ENCODE measurements around the gene S100A3. TPM values are rescaled to one million over a fixed set of nuclear protein-coding genes. Genes with fewer than 3 reads are reported as not detected.

Gene S100A3
- total and polyA plus RNA-seq, 2 of the 13 experiments (the other 11 are each of a cell fraction or from before 2014, with no cell fraction given), result 2.5 to 4.5 TPM

Other genes starting within 250 kb of the S100A3 start
- gene PGLYRP3, start 236.3 kb downstream of the S100A3 start, total RNA-seq (2016; rRNA removed; fragmentation: Illumina TruSeq; extraction: Trizol), result not detected in 2 replicates
- not detected in 2 replicates for gene PGLYRP3, start 236.3 kb downstream of the S100A3 start, polyA plus RNA-seq (2011; rRNA removed)
- not detected in 2 replicates for gene PGLYRP4, start 200.4 kb downstream of the S100A3 start, total RNA-seq (2016; rRNA removed; fragmentation: Illumina TruSeq; extraction: Trizol)
- not detected in 2 replicates for gene PGLYRP4, start 200.4 kb downstream of the S100A3 start, polyA plus RNA-seq (2011; rRNA removed)
- 0.31 and 1.1 TPM in 2 replicates for gene S100A9, start 191.4 kb downstream of the S100A3 start, total RNA-seq (2016; rRNA removed; fragmentation: Illumina TruSeq; extraction: Trizol)
- gene S100A9, start 191.4 kb downstream of the S100A3 start, polyA plus RNA-seq (2011; rRNA removed), result 0.61 and 0.69 TPM in 2 replicates
- not detected in 2 replicates for gene S100A12, start 173.6 kb downstream of the S100A3 start, total RNA-seq (2016; rRNA removed; fragmentation: Illumina TruSeq; extraction: Trizol)
- gene S100A12, start 173.6 kb downstream of the S100A3 start, polyA plus RNA-seq (2011; rRNA removed), result not detected in 2 replicates
- not detected in 2 replicates for gene S100A8, start 158.2 kb downstream of the S100A3 start, total RNA-seq (2016; rRNA removed; fragmentation: Illumina TruSeq; extraction: Trizol)
- not detected in 2 replicates for gene S100A8, start 158.2 kb downstream of the S100A3 start, polyA plus RNA-seq (2011; rRNA removed)
- gene S100A7A, start 132.7 kb downstream of the S100A3 start, total RNA-seq (2016; rRNA removed; fragmentation: Illumina TruSeq; extraction: Trizol), result not detected in 2 replicates
- gene S100A7A, start 132.7 kb downstream of the S100A3 start, polyA plus RNA-seq (2011; rRNA removed), result not detected in 2 replicates
- gene S100A7, start 88.6 kb downstream of the S100A3 start, total RNA-seq (2016; rRNA removed; fragmentation: Illumina TruSeq; extraction: Trizol), result not detected in 2 replicates
- gene S100A7, start 88.6 kb downstream of the S100A3 start, polyA plus RNA-seq (2011; rRNA removed), result not detected in 2 replicates
- 85.0 and 87.3 TPM in 2 replicates for gene S100A6, start 13.3 kb downstream of the S100A3 start, total RNA-seq (2016; rRNA removed; fragmentation: Illumina TruSeq; extraction: Trizol)
- gene S100A6, start 13.3 kb downstream of the S100A3 start, polyA plus RNA-seq (2011; rRNA removed), result 72.9 and 82.2 TPM in 2 replicates
- gene S100A5, start 8.3 kb downstream of the S100A3 start, total RNA-seq (2016; rRNA removed; fragmentation: Illumina TruSeq; extraction: Trizol), result not detected in 2 replicates
- not detected in 2 replicates for gene S100A5, start 8.3 kb downstream of the S100A3 start, polyA plus RNA-seq (2011; rRNA removed)
- 20.2 and 24.5 TPM in 2 replicates for gene S100A4, start 3.5 kb downstream of the S100A3 start, total RNA-seq (2016; rRNA removed; fragmentation: Illumina TruSeq; extraction: Trizol)
- gene S100A4, start 3.5 kb downstream of the S100A3 start, polyA plus RNA-seq (2011; rRNA removed), result 9.6 and 12.9 TPM in 2 replicates
- gene S100A2, start 16.6 kb upstream of the S100A3 start, total RNA-seq (2016; rRNA removed; fragmentation: Illumina TruSeq; extraction: Trizol), result 1.2 and 1.4 TPM in 2 replicates
- gene S100A2, start 16.6 kb upstream of the S100A3 start, polyA plus RNA-seq (2011; rRNA removed), result 1.2 and 1.4 TPM in 2 replicates
- gene S100A16, start 63.9 kb upstream of the S100A3 start, total RNA-seq (2016; rRNA removed; fragmentation: Illumina TruSeq; extraction: Trizol), result 46.0 and 51.2 TPM in 2 replicates
- 195 and 203 TPM in 2 replicates for gene S100A16, start 63.9 kb upstream of the S100A3 start, polyA plus RNA-seq (2011; rRNA removed)
- 1.4 and 2.0 TPM in 2 replicates for gene S100A14, start 67.1 kb upstream of the S100A3 start, total RNA-seq (2016; rRNA removed; fragmentation: Illumina TruSeq; extraction: Trizol)
- 7.7 and 10.8 TPM in 2 replicates for gene S100A14, start 67.1 kb upstream of the S100A3 start, polyA plus RNA-seq (2011; rRNA removed)
- gene S100A13, start 78.2 kb upstream of the S100A3 start, total RNA-seq (2016; rRNA removed; fragmentation: Illumina TruSeq; extraction: Trizol), result 89.5 and 115 TPM in 2 replicates
- gene S100A13, start 78.2 kb upstream of the S100A3 start, polyA plus RNA-seq (2011; rRNA removed), result 172 TPM in 2 replicates
- 120 and 151 TPM in 2 replicates for gene S100A1, start 79.2 kb upstream of the S100A3 start, total RNA-seq (2016; rRNA removed; fragmentation: Illumina TruSeq; extraction: Trizol)
- 238 and 251 TPM in 2 replicates for gene S100A1, start 79.2 kb upstream of the S100A3 start, polyA plus RNA-seq (2011; rRNA removed)
- 35.4 and 38.0 TPM in 2 replicates for gene CHTOP, start 84.8 kb upstream of the S100A3 start, total RNA-seq (2016; rRNA removed; fragmentation: Illumina TruSeq; extraction: Trizol)
- 47.1 and 51.9 TPM in 2 replicates for gene CHTOP, start 84.8 kb upstream of the S100A3 start, polyA plus RNA-seq (2011; rRNA removed)
- 25.7 and 34.3 TPM in 2 replicates for gene SNAPIN, start 109.4 kb upstream of the S100A3 start, total RNA-seq (2016; rRNA removed; fragmentation: Illumina TruSeq; extraction: Trizol)
- gene SNAPIN, start 109.4 kb upstream of the S100A3 start, polyA plus RNA-seq (2011; rRNA removed), result 21.7 and 23.9 TPM in 2 replicates
- 366 and 491 TPM in 2 replicates for gene ILF2, start 121.7 kb upstream of the S100A3 start, total RNA-seq (2016; rRNA removed; fragmentation: Illumina TruSeq; extraction: Trizol)
- gene ILF2, start 121.7 kb upstream of the S100A3 start, polyA plus RNA-seq (2011; rRNA removed), result 206 and 292 TPM in 2 replicates
- gene NPR1, start 129.4 kb upstream of the S100A3 start, total RNA-seq (2016; rRNA removed; fragmentation: Illumina TruSeq; extraction: Trizol), result not detected in 2 replicates
- gene NPR1, start 129.4 kb upstream of the S100A3 start, polyA plus RNA-seq (2011; rRNA removed), result not detected in 2 replicates
- gene INTS3, start 178.8 kb upstream of the S100A3 start, total RNA-seq (2016; rRNA removed; fragmentation: Illumina TruSeq; extraction: Trizol), result 14.7 and 17.2 TPM in 2 replicates
- 27.2 and 28.2 TPM in 2 replicates for gene INTS3, start 178.8 kb upstream of the S100A3 start, polyA plus RNA-seq (2011; rRNA removed)
- 1.3 and 4.3 TPM in 2 replicates for gene SLC27A3, start 226.1 kb upstream of the S100A3 start, total RNA-seq (2016; rRNA removed; fragmentation: Illumina TruSeq; extraction: Trizol)
- 5.2 and 10.3 TPM in 2 replicates for gene SLC27A3, start 226.1 kb upstream of the S100A3 start, polyA plus RNA-seq (2011; rRNA removed)

All from HepG2 (cell line).